HG02852 (cell line): ENCODE measurements around the gene EFTUD2.

Experiments used
- ATAC-seq: cut with Tn5 transposase; IDR thresholded peaks from one replicate; pipeline ENCODE4 v1.9.1; 2021; ENCODE audit warnings: mild to moderate bottlenecking, moderate library complexity; ENCODE audit not compliant: unreplicated experiment

EFTUD2 gene

GRCh38 chr17:44911133-44912001 lies 12.1 kb upstream of the EFTUD2 start:
- no peak for ATAC-seq

GRCh38 chr17:44910231-44911106 lies 11.2 kb upstream of the EFTUD2 start:
- ATAC-seq, result no peak

DNA sequence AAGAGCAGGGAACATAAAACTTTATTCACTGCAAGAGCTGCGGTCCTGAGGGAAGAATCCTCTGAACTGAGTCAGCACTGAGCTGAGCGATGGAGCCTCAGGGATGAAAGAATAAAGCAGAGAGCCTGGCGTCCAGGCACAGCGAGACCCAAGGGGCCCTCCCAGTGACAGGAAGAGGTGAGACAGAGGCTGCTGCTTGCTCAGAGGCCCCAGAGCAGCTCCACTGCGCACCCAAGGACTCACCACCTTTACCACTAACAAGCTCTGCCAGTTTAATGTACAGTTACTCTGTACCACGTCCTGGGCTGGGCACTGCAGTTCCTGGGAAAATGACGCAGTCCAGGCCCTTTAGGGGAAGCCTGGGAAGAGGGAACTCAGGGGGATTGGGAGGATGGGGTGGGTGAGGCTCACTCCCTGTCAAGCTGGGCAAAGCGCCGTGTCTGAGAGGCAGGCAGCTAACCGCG lies 10.5 kb upstream of the EFTUD2 start:
- no peak for ATAC-seq

- no peak for ATAC-seq
These were observed 9.6 kb upstream of the EFTUD2 start for GRCh38 chr17:44908761-44909326.

DNA sequence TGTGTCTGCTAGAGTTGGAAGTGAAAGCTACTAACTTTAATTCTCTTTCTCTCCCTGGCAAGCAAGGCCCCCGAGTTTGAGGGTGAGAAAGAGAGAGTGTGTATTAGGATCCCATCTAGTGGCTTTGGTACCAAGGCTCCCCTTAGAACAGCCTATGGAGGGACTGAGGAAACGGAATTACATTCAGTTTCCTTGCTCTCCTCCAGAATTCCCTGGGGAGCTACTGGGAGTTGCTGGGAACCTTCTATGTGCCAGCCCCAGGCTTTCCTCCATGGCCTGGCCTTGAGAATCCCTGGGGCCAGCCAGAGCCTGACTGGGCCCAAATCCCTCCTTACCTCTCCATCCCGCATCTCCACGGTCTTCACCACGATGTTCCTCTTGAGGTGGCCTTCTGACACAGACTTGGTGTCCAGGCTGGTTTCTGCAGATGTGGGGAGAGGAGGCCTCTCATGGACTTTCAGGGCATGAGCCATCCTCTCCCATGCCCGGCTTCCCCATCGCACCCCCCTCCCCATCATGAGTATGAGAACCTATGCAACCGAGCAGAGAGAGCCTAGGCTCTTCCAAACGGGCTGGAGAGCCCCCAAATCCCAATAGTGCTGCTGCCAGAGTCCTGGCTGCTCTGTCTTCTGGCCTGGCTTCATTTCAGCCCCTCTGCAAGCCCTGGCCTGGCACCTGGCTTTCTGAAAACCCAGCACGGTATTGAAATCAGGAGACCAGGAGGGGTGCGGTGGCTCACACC lies 8.7 kb upstream of the EFTUD2 start:
- ATAC-seq, result no peak

DNA sequence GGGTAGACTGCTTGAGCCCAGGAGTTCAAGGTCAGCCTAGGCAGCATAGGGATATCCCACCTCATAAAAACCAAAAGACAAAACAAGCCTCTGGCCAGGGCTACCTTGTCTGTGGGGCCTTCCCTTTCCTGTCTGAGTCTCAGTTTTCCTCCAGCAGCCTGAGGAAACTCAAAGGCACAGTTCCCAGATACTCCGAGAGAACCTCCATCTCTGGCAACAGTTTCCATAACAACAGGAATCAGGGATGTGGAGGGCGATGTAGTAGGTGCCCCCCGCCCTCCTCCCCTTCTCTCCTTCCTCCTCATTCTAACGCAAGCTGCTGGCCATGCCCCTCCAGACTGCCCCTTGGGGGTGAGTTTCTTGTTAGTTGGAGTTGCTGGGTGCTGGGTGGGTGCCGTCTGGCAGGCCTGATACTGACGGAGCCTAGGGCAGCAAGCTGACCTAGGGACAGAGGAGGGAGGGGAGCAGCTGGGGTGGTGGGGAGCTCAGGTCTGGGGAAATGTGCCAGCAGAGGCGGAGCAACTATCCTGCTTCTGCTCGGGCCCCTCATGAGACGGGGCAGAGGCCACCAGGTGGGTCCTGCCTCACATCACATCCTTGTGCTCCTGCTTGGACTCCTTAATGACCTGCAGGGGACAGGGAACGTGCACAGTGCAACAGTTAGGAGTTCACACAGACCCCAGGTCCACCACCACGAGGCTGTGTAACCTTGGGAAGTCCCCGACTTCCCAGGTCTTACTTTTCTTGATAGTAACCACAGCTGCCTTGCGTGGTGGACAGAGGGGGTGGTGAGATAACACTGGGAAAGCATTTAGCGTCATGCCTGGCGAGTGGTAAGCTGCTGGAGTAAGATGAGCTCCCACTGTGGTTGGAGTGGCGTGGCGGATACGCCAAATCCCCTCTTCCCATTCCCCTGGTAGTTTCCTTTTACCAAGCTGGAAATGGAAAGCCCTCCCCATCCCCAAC lies 7.8 kb upstream of the EFTUD2 start:
- ATAC-seq, result no peak

- no peak for ATAC-seq
These were observed 6.9 kb upstream of the EFTUD2 start for GRCh38 chr17:44906010-44906646.

GRCh38 chr17:44905006-44906000 lies 6.1 kb upstream of the EFTUD2 start:
- ATAC-seq, result no peak

- no peak for ATAC-seq
These were observed 5.0 kb upstream of the EFTUD2 start for GRCh38 chr17:44904001-44904984.

GRCh38 chr17:44903012-44903685 lies 3.9 kb upstream of the EFTUD2 start:
- ATAC-seq, result no peak

DNA sequence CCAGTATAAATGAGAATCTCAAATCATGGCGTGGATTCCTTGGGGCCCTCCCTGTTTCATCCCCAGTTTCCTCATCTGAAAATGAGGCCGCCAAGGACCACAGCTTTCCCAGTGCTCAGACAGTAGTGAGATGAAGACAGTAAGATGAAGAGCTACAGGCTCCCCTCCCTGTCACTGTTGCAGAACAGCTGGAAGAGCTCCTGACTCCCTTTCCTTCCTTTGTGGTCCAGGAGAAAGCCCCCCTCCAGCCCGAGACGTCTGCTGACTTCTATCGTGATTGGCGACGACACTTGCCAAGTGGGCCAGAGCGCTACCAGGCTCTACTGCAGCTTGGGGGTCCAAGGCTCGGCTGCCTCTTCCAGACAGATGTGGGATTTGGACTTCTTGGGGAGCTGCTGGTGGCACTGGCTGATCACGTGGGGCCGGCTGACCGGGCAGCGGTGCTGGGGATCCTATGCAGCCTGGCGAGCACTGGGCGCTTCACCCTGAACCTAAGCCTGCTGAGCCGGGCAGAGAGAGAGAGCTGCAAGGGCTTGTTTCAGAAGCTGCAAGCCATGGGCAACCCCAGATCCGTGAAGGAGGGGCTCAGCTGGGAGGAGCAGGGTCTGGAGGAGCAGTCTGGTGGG lies 3.0 kb upstream of the EFTUD2 start:
- ATAC-seq, result no peak

DNA sequence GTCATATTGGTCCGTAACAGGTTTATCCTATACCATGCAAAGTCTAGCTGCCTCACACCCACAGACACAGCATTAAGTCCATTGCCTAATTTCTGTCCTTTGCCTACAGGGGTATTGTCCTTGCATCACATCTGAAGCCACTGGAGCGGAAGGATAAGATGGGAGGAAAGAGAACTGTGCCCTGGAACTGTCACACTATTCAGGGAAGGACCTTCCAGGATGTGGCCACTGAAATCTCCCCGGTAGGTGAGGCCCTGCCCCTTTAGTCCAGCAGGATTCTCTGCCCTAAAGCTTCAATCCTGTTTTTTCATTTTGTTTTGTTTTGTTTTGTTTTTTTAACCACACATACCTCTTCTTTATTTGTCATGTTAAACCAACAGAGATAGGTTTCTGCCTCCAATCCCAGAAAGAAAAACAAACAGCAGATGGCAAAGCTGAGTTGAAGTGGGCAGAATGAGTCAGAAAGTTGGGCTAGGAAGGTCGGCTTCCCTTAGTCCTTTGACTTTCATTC lies 2.2 kb upstream of the EFTUD2 start:
- ATAC-seq, result no peak

GRCh38 chr17:44900894-44901293 lies 1.6 kb upstream of the EFTUD2 start:
- ATAC-seq, result no peak

- ATAC-seq, result no peak
These were observed 524 bp downstream of the EFTUD2 start for GRCh38 chr17:44898768-44899073.

GRCh38 chr17:44894642-44895041 lies 4.6 kb downstream of the EFTUD2 start:
- no peak for ATAC-seq

- ATAC-seq, result no peak
These were observed 7.0 kb downstream of the EFTUD2 start for GRCh38 chr17:44892250-44892649.
